Peyer's patch (tissue), 4 donors: ENCODE data around the gene SP140.

Experiments
- CTCF ChIP-seq, 6 experiments: fragments of 450-650 bp in 4 of 6; fragments of 200-600 bp in 2 of 6; sonication (generic) in 1 of 6; IDR thresholded peaks; one replicate each; pipeline ENCODE4 v1.5.1; 2017 to 2019; ENCODE audit warnings: antibody characterized with exemption in 6 of 6, mild to moderate bottlenecking in 3 of 6, moderate library complexity in 1 of 6
- POLR2A ChIP-seq, 2 donors: fragments of 450-650 bp; IDR thresholded peaks; one replicate each; pipeline ENCODE4 v1.5.1; 2017; ENCODE audit warnings: antibody characterized with exemption in 2 of 2, mild to moderate bottlenecking in 2 of 2, moderate library complexity in 2 of 2

- TF ChIP-seq CTCF (IDR thresholded peaks at IDR 0.05) (no peak), POLR2A (IDR thresholded peaks at IDR 0.05) (no peak)
Measured at GRCh38 chr2:230217424-230217823, 8.1 kb upstream of the SP140 start.
